Cardiac fibroblast (primary cell): Measurements from ENCODE around the gene TBXA2R.

Experiments
- DNase-seq, 2 donors: peaks; one replicate each; pipeline versions ENCODE4 v3.0.0 to v3.0.0-alpha.2; 2010; ENCODE audit warnings: low read depth in 2 of 2
- H3K4me3 ChIP-seq, 2 donors: replicated peaks in 1 of 2; 1 replicate in 1 of 2; 2 replicates in 1 of 2; pipeline ENCODE4 v1.5.1; 2011; ENCODE audit warnings: low read depth in 2 of 2, low read length in 2 of 2, mild to moderate bottlenecking in 2 of 2, moderate library complexity in 1 of 2
- TF ChIP-seq, protein P1 (sequence below): IDR thresholded peaks from one replicate; pipeline ENCODE4 v1.5.1; 2011; ENCODE audit warnings: low read depth, mild to moderate bottlenecking, low read length, inconsistent platforms

Gene TBXA2R

DNA sequence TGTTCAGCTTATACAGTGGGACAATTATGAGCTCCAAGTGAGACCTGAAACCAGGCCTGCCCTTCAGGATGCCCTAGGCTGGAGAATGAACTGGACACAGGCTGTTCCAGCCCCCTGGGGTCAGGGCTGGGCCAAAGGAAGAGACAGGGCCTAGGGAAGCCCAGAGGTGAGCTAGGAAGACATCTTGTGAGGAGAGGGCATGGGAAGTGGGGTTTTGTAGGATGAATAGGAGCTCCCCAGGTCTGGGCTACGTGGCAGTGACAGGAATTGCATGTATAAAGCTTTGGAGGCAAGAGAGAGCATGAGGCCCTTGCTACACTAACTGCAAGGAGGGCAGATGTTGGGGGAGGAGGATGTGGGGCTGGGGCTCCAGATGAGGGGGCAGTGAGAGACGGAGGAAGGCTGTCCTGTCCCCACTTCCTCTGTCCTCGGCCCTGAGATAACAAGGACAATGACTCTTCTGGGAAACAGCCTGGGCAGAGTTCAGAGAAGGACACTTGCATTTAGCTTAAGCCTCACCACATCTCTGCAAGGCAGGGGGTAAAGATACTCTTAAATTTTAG is 1.5 kb upstream of the TBXA2R start:
- no peak overlapping the region for H3K4me3 ChIP-seq
- TF ChIP-seq, protein P1, sequence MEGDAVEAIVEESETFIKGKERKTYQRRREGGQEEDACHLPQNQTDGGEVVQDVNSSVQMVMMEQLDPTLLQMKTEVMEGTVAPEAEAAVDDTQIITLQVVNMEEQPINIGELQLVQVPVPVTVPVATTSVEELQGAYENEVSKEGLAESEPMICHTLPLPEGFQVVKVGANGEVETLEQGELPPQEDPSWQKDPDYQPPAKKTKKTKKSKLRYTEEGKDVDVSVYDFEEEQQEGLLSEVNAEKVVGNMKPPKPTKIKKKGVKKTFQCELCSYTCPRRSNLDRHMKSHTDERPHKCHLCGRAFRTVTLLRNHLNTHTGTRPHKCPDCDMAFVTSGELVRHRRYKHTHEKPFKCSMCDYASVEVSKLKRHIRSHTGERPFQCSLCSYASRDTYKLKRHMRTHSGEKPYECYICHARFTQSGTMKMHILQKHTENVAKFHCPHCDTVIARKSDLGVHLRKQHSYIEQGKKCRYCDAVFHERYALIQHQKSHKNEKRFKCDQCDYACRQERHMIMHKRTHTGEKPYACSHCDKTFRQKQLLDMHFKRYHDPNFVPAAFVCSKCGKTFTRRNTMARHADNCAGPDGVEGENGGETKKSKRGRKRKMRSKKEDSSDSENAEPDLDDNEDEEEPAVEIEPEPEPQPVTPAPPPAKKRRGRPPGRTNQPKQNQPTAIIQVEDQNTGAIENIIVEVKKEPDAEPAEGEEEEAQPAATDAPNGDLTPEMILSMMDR = no peak
- no peak for DNase-seq

DNA sequence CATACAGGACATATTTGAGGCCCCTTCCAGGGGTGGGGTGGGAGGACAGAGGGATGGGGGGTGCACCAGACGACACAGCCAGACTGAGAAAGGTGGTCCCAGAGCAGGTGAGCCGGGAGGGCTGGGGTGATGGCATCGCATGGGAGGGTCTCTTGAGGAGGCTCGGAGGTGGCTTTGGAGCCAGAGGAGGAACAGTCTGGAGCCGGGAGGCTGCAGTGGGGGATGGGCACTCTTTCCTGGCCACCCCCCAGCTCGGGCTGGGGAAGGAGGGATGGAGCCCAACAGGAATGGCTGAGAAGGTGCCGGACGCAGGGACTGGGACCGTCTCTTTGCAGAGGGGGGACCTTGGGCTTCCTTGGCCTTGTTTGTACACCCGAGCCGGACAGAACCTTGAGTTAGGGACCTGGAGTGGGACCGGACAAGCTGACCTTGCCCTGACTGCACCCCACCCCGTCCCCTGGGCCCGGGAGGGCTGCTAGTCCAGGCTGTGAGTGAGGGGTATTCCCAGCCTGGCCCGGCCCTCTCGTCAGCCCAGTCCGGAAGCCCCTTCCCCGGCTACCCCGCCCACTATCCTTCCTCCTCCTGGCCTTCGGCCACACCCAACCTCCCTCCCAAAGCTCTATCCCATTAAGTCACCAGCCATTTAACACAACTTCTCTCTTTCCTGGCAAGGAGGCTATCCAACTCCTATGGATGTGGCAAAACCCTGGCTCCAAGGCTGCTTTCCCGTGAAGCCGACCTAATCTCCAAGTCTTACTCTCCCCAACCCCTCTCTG is 816 bp upstream of the TBXA2R start:
- H3K4me3 ChIP-seq = peak overlapping the region; percentile 45 to 62
- TF ChIP-seq, protein P1 = no peak
- DNase-seq = peak; percentile 43 to 60

DNA sequence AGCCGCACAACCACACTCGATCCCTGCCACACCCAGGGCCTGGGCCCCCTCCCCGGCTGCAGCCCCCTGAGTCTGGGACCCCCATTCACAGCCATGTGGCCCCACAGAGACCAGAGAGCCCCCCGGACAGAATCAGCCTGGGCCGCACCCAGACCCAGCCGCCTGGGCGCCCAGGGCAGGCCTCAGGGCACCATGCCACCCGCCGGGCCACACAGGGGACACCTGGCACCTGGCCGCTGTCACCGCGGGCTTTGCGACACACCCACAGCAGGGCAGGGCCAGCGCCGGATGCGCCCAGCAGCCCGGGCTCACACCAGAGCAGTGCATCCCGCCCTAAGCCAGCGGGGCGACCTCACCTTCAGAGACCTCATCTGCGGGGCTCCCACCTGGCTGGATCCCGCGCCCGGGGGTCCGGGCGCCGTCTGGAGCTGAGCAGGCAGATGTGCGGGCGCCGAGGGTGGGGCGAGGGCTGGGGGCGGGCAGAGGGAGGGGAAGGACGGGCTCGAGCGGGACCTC is 443 bp downstream of the TBXA2R start:
- TF ChIP-seq, protein P1 = no peak
- no peak for DNase-seq
- H3K4me3 ChIP-seq = peak overlapping the region; percentile 45 to 62

DNA sequence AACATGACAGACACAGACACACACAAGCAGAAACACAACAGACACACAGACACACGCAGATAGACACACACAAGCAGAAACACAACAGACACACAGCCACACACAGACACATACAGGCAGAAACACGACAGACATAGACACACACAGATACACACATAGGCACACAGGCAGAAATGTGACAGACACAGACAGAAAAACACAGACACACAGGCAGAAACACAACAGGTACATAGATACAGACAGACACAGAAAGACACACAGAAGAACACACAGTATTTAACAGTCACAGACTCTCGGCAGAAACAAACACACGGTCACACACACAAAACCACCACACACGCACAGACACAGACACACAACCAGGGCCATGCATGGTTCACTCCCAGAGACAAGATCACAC is 905 bp downstream of the TBXA2R start:
- TF ChIP-seq, protein P1 = no peak
- H3K4me3 ChIP-seq = peak overlapping the region; percentile 45 to 62
- DNase-seq = no peak

DNA sequence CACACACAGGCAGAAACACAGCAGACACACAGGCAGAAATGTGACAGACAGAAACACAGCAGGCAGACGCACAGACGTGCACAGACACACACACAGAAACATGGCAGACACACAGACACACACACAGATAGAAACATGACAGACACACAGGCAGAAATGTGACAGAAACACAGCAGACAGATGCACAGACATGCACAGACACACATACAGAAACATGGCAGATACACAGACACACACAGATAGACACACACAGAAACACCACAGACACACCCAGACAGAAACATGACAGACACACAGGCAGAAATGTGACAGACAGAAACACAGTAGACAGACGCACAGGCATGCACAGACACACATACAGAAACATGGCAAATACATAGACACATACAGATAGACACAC is 1.3 kb downstream of the TBXA2R start:
- no peak for DNase-seq
- no peak overlapping the region for H3K4me3 ChIP-seq
- TF ChIP-seq, protein P1 = no peak

DNA sequence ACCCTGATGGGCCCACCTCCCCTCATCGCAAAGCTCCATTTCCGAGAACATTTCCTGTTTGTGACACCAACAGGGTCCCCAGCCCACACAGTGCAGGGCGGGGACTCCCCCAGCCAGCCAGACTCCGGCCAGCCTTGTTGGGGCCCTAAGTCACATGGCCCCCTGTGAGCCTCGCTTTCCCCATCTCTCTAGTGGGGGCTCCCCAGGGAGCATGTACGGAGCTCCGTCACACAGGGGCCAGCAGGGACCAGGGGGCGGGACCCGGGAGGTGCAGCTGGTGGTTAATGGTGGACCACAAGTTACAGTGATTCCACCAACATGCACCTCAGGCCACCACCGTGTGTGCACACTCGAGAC is 1.7 kb downstream of the TBXA2R start:
- no peak for DNase-seq
- no peak overlapping the region for H3K4me3 ChIP-seq
- TF ChIP-seq, protein P1 = no peak
